ENCODE measurements around the gene PCOLCE2. TPM values are rescaled to one million over a fixed set of nuclear protein-coding genes. Genes with fewer than 3 reads are reported as not detected.

Gene PCOLCE2
- total RNA-seq, 1 donor from 2014 or later: 52.7 TPM

DNA sequence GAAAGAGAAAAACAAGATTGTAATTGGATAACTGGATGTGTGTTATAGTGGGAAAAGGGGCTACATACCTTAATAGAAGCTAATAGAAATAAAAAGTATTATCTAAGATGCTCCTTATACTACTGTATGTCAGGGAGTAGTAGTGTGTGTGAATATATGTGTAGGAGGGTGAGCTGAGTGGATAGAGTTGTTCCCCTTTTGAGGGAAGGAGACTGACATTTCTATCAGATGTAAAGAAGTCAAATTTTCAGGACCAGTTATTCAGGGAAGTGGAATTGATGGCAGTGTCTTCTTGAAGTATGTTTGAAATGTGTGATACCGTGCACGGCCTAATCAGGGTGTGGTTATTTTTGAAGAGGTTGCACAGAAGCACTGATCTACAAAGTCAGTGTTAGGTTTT is 49.1 kb downstream of the PCOLCE2 start:
- intact Hi-C loops (cut with DNase I): no loop called here
- ATAC-seq (ENCODE audit: poor library complexity) (no peak), DNase-seq (no peak)

DNA sequence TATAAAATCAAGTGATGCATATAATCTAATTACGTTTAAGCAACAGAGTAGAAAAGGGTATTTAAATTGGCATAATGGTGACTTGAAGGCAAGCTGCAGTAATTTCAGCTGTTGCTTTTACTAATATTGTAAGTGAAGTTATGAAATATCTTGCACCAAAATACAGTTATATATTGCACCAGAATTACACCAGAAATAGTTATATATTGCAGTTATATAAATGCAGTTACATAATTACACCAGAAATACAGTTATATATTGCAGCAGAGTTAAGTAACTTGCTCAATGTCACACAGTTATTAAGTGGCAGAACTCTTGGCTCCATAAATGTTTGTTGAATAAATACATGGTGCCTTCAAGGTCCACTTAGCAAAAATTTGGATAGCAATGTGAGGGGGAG is 51.4 kb downstream of the PCOLCE2 start:
- ATAC-seq (ENCODE audit: poor library complexity) (no peak), DNase-seq (no peak)
- intact Hi-C loops (cut with DNase I): no loop called here

DNA sequence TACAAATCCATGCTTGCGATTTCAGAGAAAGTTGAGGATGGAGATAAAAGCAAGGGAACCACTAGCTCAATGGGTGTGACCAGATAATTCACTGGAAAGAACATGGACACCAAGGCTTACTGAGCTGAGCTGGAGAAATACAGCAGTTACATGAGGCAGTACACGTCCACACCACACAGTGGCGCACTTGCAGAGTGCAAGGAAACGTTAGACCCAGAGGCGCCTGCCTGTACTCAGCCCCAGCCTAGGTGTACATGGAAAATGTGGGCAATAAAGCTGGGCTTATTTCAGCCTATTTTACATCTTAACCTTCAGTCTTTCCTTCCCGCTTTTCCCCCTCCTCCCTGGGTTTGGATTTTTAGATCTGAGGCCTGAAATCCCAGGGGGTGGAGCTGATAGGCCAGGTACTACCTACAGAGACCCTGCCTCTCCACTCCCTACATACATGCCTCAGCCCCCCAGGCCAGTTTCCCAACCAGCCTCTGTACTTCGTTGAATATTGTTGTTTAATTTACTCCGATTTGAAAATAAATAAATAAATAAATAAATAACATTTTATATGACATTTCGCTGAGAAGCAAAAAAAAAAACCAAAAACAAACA is 60.1 kb downstream of the PCOLCE2 start:
- intact Hi-C loops (cut with DNase I): loop anchor here (2.0 kb wide), 1 partner anchor 164 kb away; no protein-coding TSS in a partner anchor
- DNase-seq (peak; percentile 88), ATAC-seq (ENCODE audit: poor library complexity) (peak; percentile 98)

DNA sequence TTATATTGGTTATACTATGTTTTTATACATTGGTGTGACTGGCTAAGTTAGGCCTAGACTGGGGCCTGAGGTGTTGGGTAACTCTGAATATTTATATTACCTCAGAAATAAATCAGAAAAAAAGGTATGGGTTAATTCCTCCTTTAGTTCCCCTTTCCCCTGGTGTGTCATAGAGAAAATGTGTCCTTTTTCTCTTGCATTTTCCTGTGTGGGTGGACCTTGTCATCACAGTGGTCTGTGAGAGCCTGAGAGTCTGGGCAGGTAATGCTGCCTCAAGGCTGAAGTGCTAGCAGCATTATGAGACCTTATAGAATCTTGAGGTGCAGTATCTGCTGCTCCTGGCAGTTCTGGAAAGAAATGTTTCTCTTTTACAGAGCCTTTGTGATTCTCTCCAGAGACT is 69.7 kb downstream of the PCOLCE2 start:
- no peak for ATAC-seq (ENCODE audit: poor library complexity)
- intact Hi-C loops (cut with DNase I): no loop called here

DNA sequence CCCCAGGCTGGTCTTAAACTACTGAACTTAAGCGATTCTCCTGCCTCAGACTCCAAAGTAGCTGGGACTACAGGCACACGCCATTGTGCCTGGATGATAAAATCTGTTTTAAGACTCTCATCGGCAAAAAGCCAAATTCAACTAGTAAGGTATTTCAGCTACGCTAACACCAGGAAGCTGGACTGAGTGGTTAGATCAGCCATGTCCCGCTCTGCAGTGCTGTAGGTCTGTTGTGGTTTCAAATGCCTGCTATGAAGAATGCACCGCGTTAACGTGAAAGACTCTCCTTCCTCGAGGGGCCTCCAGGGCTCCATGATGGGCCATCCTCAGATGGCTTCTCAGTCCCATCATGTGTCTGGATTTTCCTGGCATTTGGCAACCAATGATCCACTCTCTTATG is 70.2 kb downstream of the PCOLCE2 start:
- intact Hi-C loops (cut with DNase I): no loop called here
- DNase-seq (no peak), ATAC-seq (ENCODE audit: poor library complexity) (no peak)

More for the DNA sequence above, 69.7 kb downstream of the PCOLCE2 start:
- DNase-seq: no peak

DNA sequence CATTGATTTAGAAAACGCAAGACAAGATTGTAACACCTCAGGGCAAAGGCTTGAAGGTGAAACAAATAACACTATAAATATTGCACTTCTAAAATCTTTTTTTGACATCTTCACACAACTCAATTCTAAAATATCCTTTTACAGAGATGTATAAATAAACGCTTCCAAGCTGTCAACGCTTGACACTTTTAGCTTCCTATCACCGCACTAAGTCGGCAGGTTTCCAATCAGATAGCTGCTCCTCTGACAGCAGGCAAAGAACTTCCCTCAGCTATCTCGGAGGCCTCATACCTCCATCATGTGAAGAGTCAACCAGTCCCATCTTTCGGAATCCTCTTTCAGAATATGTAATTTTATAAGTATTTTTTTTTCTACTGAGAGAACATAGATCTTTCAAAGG is 71.0 kb downstream of the PCOLCE2 start:
- intact Hi-C loops (cut with DNase I): no loop called here
- DNase-seq: no peak
- ATAC-seq (ENCODE audit: poor library complexity): peak; percentile 69

DNA sequence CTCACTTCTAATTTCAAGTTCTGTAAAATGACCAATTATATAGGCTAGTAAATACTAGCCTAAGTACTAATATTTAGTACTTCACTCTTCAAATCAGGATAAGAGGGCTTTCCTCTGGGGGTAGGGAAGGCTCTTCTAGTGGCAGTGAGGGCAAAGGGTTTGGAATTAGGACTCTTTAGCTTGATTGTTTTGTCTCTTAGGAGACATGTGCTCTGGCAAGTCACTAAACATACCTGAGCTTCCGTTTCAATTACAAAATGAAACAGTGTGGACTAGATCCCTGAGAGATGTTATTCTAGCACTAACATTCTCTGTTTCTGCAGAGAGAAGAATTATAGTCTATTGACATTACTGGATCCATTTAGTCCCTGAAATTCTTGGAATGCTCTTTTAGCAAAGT is 71.5 kb downstream of the PCOLCE2 start:
- ATAC-seq (ENCODE audit: poor library complexity): peak; percentile 83
- intact Hi-C loops (cut with DNase I): no loop called here
- DNase-seq: no peak

DNA sequence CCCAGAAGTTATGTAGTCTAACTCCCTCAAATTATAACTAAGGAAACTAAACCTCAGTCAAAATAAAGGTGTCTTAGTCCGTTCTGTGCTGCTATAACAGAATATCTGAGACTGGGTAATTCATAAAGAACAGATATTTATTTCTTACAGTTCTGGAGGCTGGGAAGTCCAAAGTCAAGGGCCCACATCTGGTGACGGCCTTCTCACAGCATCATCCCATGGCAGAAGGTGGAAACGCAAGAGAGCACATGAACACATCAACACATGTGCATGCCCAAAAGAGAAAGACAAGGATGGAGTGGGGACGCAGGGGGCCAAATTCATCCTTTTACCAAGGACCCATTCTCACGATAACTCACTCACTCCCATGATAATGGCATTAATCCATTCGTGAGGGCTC is 73.1 kb downstream of the PCOLCE2 start:
- ATAC-seq (ENCODE audit: poor library complexity) (no peak), DNase-seq (no peak)
- intact Hi-C loops (cut with DNase I): no loop called here

DNA sequence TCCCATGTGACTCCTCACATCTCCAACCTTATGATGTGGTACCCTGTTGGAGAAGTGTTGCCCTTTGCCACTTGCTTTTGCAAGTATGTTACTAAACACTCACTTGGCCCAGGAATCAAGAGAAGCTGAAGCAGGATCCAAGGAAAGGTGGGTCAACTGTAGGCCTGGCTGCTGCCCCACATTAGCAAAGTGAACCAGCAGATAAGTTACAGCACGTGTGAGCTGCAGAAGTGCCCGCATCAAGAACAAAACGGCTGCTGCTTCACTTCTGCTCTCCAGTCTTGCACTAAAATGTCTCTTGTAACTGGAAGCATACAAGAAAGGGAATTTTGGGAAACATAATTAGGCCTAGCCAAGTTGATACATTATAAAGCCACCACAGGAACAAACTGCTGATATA is 79.6 kb downstream of the PCOLCE2 start:
- peak; percentile 61 for ATAC-seq (ENCODE audit: poor library complexity)
- intact Hi-C loops (cut with DNase I): no loop called here
- no peak for DNase-seq

DNA sequence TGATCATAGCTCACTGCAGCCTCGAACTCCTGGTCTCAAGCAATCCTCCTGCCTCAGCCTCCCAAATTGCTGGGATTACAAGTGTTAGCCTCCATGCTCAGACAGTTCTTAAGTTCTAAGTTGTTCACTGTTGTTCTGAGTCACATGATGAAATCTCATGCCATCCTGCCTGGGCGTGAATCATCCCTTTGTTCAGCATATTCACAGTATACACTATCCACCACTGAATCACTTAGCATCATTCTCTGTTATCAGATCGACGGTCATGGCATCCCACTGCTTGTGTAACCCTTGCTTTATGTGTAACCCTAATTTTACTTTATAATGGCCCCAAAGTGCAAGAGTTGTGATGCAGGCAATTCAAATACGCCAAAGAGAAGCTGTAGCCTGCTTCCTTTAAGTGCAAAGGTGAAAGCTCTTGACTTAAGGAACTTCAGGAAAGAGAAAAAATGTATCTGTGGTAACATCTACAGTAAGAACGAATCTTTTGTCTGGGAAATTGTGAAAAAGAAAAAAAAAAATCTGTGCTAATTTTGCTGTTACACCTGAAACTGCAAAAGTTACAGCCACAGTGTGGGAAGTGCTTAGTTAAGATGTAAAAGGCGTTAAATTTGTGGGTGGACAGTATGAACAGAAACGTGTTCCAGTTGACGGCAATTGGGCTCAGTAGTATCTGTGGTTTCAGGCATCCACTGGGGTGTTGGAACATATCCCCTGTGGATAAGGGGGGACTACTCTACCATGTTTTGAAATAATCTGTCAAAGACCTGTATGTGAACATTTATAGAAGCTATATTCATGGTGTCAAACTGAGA is 80.6 kb downstream of the PCOLCE2 start:
- no peak for DNase-seq
- intact Hi-C loops (cut with DNase I): no loop called here

DNA sequence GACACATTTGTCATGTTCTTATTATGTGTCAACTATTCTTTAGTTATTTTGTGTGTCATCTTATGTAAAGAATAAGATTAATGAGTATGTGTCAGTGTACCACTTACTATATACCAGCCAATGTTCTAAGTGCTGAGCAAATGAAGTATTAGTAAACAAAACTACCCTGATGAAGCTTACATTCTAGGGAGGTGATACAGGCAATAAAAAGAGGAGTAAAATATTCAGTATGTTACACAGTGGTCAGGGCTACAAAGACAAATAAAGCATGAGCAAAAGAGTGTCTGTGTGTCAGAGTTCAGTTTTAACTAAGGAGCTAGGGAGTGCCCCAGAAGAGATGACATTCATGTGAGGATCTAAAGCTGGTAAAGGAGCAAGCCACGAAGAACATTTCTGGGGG is 86.0 kb downstream of the PCOLCE2 start:
- DNase-seq: no peak
- intact Hi-C loops (cut with DNase I): no loop called here
- no peak for ATAC-seq (ENCODE audit: poor library complexity)

More for the DNA sequence above, 80.6 kb downstream of the PCOLCE2 start:
- ATAC-seq (ENCODE audit: poor library complexity): no peak

DNA sequence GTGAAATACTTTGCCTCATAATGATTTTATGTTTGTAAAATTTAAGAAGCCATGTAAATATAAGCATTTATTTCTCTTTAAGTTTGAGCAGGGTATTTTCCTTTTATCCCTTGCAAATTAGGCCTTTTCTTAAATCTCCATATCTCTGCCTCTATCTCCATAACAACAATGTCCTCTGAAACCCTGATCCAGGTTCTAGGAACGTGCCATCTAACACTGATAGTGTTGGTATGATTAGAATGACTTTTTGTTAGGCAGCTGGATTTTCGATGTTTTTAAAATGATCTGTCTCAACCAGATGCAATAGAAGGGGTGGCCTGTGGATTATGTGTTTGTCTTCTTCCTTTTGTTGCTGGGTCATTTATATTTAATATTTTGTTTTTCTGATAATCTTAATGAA is 87.1 kb downstream of the PCOLCE2 start:
- DNase-seq: no peak
- intact Hi-C loops (cut with DNase I): no loop called here
- ATAC-seq (ENCODE audit: poor library complexity): no peak

DNA sequence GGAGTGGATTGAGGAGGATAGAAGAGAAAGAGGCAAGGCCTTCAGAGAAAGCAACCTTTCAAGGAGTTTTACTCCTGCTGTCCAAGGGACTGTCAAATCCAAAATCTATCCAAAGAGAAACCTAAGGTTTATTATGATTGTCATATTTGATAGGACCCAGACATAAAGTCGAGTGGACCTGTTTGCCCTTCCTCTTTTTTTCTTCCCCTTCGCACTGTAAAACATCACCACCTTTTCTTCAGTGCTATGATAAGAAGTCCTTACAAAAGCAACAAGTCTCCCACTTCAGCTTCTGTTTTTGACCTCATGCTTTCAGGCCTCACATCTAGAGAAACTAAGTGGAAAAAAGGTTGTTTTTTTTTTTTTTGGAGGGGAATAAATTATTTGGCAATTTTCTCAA is 92.1 kb downstream of the PCOLCE2 start:
- ATAC-seq (ENCODE audit: poor library complexity): no peak
- intact Hi-C loops (cut with DNase I): no loop called here
- DNase-seq: no peak

DNA sequence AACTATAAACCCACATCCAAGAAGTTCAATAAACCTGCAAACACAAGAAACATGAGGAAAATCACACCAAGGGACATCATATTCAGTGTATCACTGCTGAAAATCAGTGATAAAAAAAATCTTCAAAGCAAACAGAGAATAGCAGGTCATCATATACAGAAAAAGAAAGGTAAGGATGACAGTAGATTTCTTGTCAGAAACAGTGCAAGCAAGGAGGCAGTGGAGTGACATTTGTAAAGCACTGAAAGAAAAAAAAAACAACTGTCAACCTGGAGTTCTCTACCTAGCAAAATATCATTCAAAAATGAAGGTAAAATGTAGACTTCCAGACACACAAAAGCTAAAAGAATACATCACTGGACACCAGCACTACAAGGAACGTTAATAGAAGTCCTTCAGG is 93.6 kb downstream of the PCOLCE2 start:
- ATAC-seq (ENCODE audit: poor library complexity): no peak
- intact Hi-C loops (cut with DNase I): no loop called here
- no peak for DNase-seq

DNA sequence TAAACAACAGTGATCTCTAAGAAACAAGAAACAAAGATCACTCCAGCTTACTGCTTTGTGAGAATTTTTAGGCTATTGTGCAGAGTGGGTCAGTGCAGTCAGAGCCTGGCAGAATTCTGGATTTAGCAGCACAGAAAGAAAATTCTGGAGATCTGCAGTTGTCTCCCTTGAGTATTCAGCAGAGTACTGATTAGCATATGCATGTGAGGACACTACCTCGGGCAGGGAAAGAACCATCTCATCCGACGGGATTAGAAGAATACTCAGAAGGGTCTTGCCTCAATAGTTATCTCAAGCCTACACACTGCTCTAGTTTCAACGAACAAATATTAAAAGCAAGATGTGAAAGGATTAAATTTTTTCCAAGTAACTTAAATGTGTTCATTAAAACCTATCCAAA is 94.4 kb downstream of the PCOLCE2 start:
- intact Hi-C loops (cut with DNase I): no loop called here
- ATAC-seq (ENCODE audit: poor library complexity): no peak

DNA sequence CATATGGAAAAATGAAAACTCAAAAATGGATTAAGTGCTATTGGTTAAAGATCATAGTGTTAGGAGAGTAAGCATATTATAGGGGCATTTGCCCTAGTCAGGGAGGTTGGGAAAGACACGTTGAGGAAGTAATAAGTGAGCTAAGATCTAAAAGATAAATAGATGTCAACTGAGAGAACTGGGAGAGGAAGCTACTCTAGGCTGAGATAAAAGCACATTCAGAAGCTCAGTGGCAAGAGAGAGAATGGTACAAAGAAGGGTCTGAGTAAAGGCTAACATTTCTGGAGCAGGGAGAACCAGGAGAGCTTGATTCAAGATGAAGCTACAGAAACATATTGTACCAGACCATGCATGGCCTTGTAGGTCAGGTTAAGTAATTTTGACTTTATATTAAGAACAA is 101.2 kb downstream of the PCOLCE2 start:
- intact Hi-C loops (cut with DNase I): no loop called here
- DNase-seq (no peak), ATAC-seq (ENCODE audit: poor library complexity) (no peak)

More for the DNA sequence above, 94.4 kb downstream of the PCOLCE2 start:
- DNase-seq: no peak

DNA sequence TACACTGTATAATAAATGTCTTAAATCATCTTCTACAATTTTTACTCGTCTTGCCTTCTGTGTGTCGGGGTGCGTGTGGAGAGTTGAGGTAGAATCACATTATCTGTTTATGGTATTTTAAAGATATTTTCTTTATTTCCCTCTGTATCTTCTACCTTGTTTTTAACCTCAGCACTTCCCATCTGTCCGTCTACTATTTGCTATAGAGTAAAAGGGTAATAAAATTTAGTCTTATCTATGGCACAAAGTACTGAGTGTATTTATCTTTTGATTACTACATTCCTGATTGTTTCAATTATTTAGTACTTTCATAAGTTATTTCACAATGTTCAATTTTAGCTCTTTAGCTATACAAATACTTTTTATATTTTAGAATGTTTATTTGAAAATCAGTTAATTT is 102.9 kb downstream of the PCOLCE2 start:
- ATAC-seq (ENCODE audit: poor library complexity) (no peak), DNase-seq (no peak)
- intact Hi-C loops (cut with DNase I): no loop called here

DNA sequence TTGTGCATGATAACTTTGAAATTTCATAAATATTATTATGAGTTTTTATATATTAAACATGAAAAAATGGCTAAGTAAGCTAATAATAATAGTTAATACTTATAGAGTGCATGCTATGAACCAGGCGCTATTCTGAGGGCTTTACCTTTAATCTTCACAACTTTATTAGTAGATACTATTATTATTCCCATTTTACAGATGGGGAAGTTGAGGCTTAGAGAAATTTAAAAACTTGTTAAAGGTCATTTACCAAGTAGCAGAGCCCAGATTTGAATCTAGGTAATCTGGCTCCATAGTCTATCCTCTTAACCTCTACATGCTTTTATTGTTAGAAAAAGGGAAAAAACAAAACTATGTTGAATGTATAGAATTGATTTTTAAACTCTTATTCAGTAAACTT is 104.7 kb downstream of the PCOLCE2 start:
- intact Hi-C loops (cut with DNase I): no loop called here
- no peak for DNase-seq
- ATAC-seq (ENCODE audit: poor library complexity): no peak

DNA sequence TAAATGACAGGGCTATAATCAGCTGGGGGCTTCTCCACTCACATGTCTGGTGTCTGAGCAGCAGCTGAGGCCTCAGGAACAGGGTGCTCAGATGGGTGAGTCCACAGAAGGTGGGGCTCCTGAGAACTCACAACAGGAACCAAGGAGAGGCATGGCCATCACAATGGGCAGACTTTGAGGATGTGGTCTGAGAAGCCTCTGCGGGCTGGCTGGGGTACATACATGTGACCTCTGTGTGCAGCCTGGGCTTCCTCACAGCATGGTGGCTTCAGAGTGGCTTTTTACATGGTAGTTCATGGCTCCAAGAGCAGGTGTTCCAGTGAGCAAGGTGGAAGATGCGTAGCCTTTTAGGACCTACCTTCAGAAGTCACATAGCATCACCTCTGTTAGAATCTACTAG is 106.3 kb downstream of the PCOLCE2 start:
- no peak for ATAC-seq (ENCODE audit: poor library complexity)
- intact Hi-C loops (cut with DNase I): no loop called here
- no peak for DNase-seq

DNA sequence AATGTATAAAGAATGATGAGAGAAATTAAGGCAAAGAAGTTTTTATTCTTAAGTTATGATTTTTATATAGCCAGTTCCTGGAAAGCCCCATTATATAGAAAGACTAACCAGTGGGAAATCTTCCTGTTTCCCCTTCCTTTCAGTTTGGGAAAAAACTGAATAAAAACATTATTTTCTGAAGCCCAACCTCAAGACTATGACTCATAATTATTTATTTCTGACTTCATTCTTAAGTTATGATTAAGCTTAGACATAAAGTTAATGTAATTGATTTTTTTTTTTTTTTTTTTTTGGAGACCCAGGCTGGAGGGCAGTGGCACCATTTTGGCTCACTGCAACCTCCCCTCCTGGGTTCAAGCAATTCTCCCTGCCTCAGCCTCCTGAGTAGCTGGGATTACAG is 109.3 kb downstream of the PCOLCE2 start:
- DNase-seq: no peak
- ATAC-seq (ENCODE audit: poor library complexity): no peak
- intact Hi-C loops (cut with DNase I): no loop called here

All from Right ventricle myocardium superior (tissue), 1 donor.